ENCODE results near the gene PDE1C. TPM values are rescaled to one million over a fixed set of nuclear protein-coding genes. Genes with fewer than 3 reads are reported as not detected.

PDE1C gene
- total and polyA plus RNA-seq, 3 donors from 2014 or later = 7.6 to 9.5 (median 9.5) TPM

DNA sequence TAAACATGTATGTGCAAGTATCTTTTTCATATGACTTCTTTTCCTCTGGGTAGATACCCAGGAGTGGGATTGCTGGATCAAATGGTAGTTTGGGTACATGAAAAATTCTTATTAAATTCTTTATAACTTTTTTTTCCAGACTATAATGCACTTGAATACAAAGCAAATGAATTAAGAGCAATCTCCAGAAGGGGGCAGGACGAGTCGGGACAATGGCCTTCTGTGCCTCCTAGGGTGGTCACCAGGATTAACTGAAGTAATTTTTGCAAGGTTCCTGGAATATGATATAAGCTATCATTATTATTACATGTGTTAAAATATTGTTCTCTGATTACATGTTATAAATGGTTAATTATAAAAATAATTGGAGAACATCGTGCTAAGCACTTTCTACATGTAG, 256.0 kb downstream of the PDE1C start:
- no peaks in the 10 kb centered on the region for H3K4me1 ChIP-seq
- no peak overlapping the region for H3K4me3 ChIP-seq
- H3K27me3 ChIP-seq = no peaks in the 10 kb centered on the region
- no peaks in the 10 kb centered on the region for H3K36me3 ChIP-seq (ENCODE audit: low read depth, missing control alignments)
- no peaks in the 10 kb centered on the region for H3K9me3 ChIP-seq
- intact Hi-C loops (cut with DNase I; ENCODE audit: low total_unique reads) = no loop called here
- TF ChIP-seq, protein P1, sequence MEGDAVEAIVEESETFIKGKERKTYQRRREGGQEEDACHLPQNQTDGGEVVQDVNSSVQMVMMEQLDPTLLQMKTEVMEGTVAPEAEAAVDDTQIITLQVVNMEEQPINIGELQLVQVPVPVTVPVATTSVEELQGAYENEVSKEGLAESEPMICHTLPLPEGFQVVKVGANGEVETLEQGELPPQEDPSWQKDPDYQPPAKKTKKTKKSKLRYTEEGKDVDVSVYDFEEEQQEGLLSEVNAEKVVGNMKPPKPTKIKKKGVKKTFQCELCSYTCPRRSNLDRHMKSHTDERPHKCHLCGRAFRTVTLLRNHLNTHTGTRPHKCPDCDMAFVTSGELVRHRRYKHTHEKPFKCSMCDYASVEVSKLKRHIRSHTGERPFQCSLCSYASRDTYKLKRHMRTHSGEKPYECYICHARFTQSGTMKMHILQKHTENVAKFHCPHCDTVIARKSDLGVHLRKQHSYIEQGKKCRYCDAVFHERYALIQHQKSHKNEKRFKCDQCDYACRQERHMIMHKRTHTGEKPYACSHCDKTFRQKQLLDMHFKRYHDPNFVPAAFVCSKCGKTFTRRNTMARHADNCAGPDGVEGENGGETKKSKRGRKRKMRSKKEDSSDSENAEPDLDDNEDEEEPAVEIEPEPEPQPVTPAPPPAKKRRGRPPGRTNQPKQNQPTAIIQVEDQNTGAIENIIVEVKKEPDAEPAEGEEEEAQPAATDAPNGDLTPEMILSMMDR (IDR thresholded peaks at IDR 0.05) = no peak
- TF ChIP-seq POLR2A (IDR thresholded peaks at IDR 0.05) = no peak
- WGBS, 2 donors = 84% methylated on average over 3 of the region's 3 CpGs
- H3K27ac ChIP-seq = no peak overlapping the region
- peak; percentile 17 for DNase-seq

DNA sequence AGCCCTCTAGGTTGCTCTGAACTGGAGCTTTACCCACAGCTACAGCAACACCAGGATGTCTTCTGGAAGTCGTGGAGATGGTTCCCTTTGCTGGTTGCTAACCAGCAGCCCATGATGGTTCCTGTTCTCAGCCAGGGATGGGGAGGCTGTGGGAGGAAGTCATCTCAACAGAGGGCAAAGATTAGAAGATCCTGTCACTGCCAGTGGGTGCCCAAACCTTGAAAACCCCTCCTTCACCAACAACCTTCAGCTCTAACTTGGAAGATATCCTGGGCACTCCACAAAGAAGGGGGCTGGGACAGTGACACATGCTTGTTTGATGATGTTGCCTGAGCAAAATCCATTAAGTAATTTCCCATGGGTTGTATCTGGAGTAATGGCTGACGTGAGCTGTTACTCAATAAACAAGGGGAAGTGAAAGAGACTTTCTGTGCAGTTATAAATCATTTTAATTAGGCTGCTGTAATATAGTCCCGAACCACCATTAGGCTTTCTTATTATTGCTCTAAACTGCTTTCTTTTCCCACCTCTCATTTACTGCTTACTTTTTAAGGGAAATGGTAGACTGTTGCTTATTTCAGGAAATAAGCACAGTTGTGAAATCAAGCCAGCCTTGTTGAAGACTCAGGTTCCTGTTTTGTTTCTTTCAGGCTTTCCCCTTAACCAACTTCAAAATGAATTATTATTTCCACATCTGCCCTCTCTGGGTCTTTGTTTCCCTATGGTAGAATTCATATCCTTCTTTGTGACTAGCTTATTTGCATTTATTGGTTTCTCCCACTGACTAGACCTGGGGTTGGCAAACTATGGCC, 258.4 kb downstream of the PDE1C start:
- peak; percentile 16 for DNase-seq
- Histone ChIP-seq H3K27ac (no peak overlapping the region), H3K36me3 (ENCODE audit: low read depth, missing control alignments) (no peaks in the 10 kb centered on the region), H3K27me3 (no peaks in the 10 kb centered on the region), H3K4me3 (no peak overlapping the region), H3K4me1 (no peaks in the 10 kb centered on the region), H3K9me3 (no peaks in the 10 kb centered on the region)
- 41 to 56% methylated on average over 3 of the region's 3 CpGs for WGBS, 2 donors
- intact Hi-C loops (cut with DNase I; ENCODE audit: low total_unique reads) = no loop called here
- no peak for TF ChIP-seq POLR2A (IDR thresholded peaks at IDR 0.05)
- TF ChIP-seq, protein P1 (IDR thresholded peaks at IDR 0.05) = no peak

DNA sequence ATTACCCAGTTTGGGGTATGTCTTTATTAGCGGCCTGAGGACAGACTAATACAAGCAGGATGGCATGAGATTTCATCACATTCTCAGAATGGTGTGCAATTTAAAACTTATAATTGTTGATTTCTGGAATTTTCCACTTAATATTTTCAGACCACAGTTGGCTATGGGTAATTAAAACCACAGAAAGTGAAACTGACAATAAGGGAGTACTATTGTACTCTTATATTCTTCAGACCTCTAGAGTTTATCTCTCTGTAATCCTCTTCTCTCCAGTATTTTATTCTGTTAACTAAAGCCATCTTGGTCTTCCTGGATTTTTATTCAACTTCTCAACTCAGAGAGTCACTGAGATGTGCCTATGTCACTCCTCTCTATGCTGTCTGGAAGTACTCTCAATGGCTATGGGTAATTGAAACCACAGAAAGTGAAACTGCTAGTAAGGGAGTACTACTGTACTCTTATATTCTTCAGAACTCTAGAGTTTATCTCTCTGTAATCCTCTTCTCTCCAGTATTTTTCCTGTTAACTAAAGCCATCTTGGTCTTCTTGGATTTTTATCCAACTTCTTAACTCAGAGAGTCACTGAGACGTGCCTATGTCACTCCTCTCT, 264.9 kb downstream of the PDE1C start:
- H3K4me1 ChIP-seq = no peaks in the 10 kb centered on the region
- no peaks in the 10 kb centered on the region for H3K36me3 ChIP-seq (ENCODE audit: low read depth, missing control alignments)
- H3K27ac ChIP-seq = no peak overlapping the region
- no peaks in the 10 kb centered on the region for H3K27me3 ChIP-seq
- intact Hi-C loops (cut with DNase I; ENCODE audit: low total_unique reads) = no loop called here
- WGBS, 2 donors = 75 to 82% methylated on average over 2 of the region's 2 CpGs
- no peak for TF ChIP-seq POLR2A (IDR thresholded peaks at IDR 0.05)
- TF ChIP-seq, protein P1 (IDR thresholded peaks at IDR 0.05) = no peak
- no peaks in the 10 kb centered on the region for H3K9me3 ChIP-seq
- no peak for DNase-seq
- H3K4me3 ChIP-seq = no peak overlapping the region

DNA sequence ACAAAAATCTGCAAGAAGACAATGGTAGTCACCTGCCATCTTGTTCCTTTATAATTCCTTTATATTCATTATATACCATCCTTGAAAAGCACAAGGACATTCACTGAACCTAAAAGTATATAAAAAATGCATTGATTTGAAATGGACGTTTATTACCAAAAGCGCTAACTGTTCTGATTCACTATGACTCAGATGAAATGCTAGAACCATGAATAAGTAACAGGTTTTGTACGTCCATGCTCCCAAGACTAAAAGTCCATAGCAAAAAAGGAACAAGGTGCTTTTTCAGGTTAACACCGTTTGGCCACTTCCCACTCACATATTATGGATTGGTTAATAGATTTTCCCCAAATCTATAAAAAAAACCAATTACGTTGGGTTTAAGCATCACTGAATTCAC, 273.8 kb downstream of the PDE1C start:
- H3K4me3 ChIP-seq = no peak overlapping the region
- TF ChIP-seq POLR2A (IDR thresholded peaks at IDR 0.05) = no peak
- TF ChIP-seq, protein P1 (IDR thresholded peaks at IDR 0.05) = no peak
- no peak overlapping the region for H3K27ac ChIP-seq
- no peaks in the 10 kb centered on the region for H3K27me3 ChIP-seq
- H3K36me3 ChIP-seq (ENCODE audit: low read depth, missing control alignments) = no peaks in the 10 kb centered on the region
- 78 to 84% methylated on average over 5 of the region's 5 CpGs for WGBS, 2 donors
- DNase-seq = no peak
- H3K4me1 ChIP-seq = no peaks in the 10 kb centered on the region
- intact Hi-C loops (cut with DNase I; ENCODE audit: low total_unique reads) = no loop called here
- no peaks in the 10 kb centered on the region for H3K9me3 ChIP-seq
